Measurements from ENCODE around the gene SERPINE3.

The SERPINE3 gene

DNA sequence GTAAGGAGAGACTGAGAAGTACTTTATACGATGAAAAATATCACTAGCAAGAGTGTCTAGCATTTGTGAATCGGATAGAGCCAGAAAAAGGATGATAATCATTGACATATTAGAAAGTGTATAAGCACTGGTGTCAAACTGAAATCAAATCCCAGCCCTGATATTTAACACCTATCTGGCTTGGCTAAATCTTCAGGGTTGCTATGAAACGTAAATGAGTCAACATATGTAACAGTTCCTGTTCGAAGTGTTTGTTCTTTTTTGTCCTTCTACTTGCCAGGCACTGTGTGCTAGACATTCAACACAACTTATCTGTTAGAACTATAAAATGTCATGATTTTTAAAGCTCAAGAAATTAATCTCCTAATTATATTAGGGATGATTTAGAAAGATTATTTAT, 40.8 kb downstream of the SERPINE3 start:
- Histone ChIP-seq H3K9me3 (no peaks in the 10 kb centered on the region), H3K27ac (no peak overlapping the region), H3K4me3 (no peak overlapping the region), H3K4me2 (no peak overlapping the region), H3K4me1 (no peaks in the 10 kb centered on the region), H3K27me3 (no peaks in the 10 kb centered on the region), H3K36me3 (peaks cover 85% of the 10 kb centered on the region), H4K20me1 (no peaks in the 10 kb centered on the region), H3K9ac (no peak overlapping the region)
- TF ChIP-seq Cebpa-rat (IDR thresholded peaks at IDR 0.05) = no peak

DNA sequence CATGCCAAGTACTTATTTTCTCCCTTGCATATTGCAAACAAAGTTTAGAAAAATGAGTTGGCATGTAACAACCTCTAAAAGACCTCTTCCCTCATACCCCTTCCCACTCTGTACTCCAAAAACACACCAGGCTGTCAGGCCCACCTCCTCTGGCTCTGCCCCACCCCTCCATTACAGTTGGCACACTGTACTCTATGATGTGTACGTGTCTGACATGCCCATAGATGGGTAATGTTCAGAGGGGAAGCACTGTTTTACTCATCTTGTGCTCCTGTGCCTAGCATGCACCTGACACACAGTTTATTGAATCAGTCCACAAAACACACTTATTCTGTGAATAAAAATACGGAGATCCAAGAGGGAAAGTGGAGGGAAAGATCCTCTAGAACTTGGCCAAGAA, 45.6 kb downstream of the SERPINE3 start:
- H3K27me3 ChIP-seq = no peaks in the 10 kb centered on the region
- H3K9ac ChIP-seq = no peak overlapping the region
- H3K4me3 ChIP-seq = no peak overlapping the region
- peaks cover 8% of the 10 kb centered on the region; the same call in 1 of the 2 replicates for H4K20me1 ChIP-seq
- TF ChIP-seq Cebpa-rat (IDR thresholded peaks at IDR 0.05) = no peak
- no peak overlapping the region for H3K27ac ChIP-seq
- peaks cover 67% of the 10 kb centered on the region for H3K36me3 ChIP-seq
- no peaks in the 10 kb centered on the region for H3K9me3 ChIP-seq
- H3K4me1 ChIP-seq = no peaks in the 10 kb centered on the region
- no peak overlapping the region for H3K4me2 ChIP-seq

DNA sequence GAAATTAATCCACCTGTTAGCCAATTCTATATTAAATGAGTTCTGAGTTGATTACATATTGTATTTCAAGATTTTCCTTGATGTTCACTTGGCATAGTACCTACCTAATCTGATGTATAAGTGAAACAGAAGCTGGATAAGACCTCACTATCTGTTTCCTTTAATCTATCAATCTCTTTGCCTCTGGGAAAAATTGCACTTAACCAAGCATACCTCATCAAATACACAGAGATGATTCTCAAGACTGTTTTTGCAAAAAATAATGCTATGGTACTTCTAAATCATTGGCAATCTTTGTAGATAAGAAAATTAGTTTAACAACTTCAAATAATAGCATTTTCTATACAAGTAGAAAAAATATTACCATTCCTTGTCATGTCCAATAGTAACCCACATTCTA, 55.2 kb downstream of the SERPINE3 start:
- no peak overlapping the region for H3K4me2 ChIP-seq
- H3K4me1 ChIP-seq = peaks cover 7% of the 10 kb centered on the region; the same call in 1 of the 2 replicates
- no peak overlapping the region for H3K27ac ChIP-seq
- peaks cover 61% of the 10 kb centered on the region for H4K20me1 ChIP-seq
- no peak overlapping the region for H3K9ac ChIP-seq
- TF ChIP-seq Cebpa-rat (IDR thresholded peaks at IDR 0.05) = no peak
- H3K9me3 ChIP-seq = no peaks in the 10 kb centered on the region
- no peak overlapping the region for H3K4me3 ChIP-seq
- peaks cover 45% of the 10 kb centered on the region for H3K36me3 ChIP-seq
- no peaks in the 10 kb centered on the region for H3K27me3 ChIP-seq

DNA sequence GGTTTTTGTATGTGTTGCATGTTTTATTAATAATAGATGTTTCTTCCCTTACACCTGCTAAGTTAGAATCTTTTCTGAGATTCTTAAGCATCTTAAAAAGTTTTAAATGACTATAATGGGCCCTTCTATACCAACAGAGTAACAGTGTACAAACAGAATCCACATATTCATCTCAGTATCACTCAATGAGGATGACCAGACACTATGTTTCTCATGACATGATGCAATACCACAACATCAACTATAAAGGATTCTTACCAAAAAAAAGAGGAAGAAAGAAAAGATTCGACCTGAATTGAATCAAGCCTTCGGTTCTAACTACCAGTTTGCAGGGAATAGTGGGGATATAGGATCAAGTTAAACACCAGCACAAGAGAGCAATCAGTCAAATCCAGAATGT, 56.9 kb downstream of the SERPINE3 start:
- Histone ChIP-seq H3K36me3 (peaks cover 50% of the 10 kb centered on the region), H4K20me1 (peaks cover 66% of the 10 kb centered on the region), H3K4me1 (peaks cover 7% of the 10 kb centered on the region; the same call in 1 of the 2 replicates), H3K9me3 (no peaks in the 10 kb centered on the region), H3K4me3 (no peak overlapping the region), H3K9ac (no peak overlapping the region), H3K27me3 (no peaks in the 10 kb centered on the region), H3K27ac (no peak overlapping the region), H3K4me2 (no peak overlapping the region)
- no peak; the same call in 1 of the 2 replicates for TF ChIP-seq Cebpa-rat (IDR thresholded peaks at IDR 0.05)

DNA sequence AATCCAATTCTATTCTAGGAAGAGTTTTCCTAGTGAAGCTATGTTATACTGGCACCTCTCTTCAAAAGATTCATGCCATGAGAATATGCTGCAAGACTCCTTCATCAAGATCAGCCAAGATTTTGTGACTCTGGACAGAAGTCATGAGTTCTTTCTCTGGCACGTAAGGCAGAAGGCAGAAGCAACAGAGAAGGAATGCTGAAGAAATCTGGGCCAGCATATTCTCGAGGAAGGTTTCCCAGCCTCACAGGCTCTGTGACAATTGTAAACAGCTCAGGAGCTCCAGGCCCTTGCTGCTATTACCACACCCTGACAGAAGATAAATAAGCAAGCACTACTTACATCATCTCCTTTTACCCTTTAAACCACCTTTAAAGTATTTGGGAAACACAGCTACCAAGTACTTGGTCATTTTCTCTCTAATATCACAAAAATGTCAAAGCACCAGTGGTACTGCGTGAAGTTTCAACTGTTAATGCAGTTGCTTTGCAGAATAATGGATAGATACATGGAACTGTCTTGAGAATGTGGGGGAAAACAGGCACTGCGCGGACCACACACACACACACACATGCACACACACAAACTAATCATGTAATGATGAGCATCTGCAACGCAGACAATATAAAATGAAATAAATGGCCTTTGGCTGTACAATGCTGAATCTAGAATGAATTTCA, 57.9 kb downstream of the SERPINE3 start:
- H3K4me1 ChIP-seq = peaks cover 7% of the 10 kb centered on the region; the same call in 1 of the 2 replicates
- TF ChIP-seq Cebpa-rat (IDR thresholded peaks at IDR 0.05) = no peak
- H3K27me3 ChIP-seq = no peaks in the 10 kb centered on the region
- H3K9me3 ChIP-seq = no peaks in the 10 kb centered on the region
- no peak overlapping the region for H3K4me2 ChIP-seq
- H3K36me3 ChIP-seq = peaks cover 48% of the 10 kb centered on the region
- H3K9ac ChIP-seq = no peak overlapping the region
- H3K27ac ChIP-seq = no peak overlapping the region
- peaks cover 68% of the 10 kb centered on the region for H4K20me1 ChIP-seq
- H3K4me3 ChIP-seq = no peak overlapping the region

DNA sequence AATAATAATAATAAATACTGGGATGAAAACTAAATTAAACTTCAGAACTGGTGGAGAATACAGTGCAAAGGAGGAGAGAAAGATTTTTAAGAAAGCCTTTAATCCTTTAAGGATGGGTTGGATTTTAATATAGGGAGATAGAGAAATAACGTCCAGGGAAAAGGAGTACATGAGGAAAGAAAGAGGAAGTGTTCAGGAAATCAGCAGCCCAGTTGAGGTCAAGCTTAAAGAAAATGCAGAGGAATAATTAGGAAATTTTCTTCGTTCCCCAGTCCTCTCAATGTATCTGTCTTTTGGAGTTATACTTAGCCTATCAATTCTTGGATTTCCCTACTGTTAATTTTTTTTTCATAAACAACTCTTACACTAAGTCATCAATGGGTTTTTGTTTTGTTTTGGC, 65.7 kb downstream of the SERPINE3 start:
- H3K27me3 ChIP-seq = no peaks in the 10 kb centered on the region
- H3K4me2 ChIP-seq = no peak overlapping the region
- H3K9me3 ChIP-seq = peaks cover 5% of the 10 kb centered on the region; the same call in 1 of the 2 replicates
- H3K27ac ChIP-seq = no peak overlapping the region
- H4K20me1 ChIP-seq = peaks cover 49% of the 10 kb centered on the region; the same call in 1 of the 2 replicates
- H3K4me3 ChIP-seq = no peak overlapping the region
- peaks cover 40% of the 10 kb centered on the region for H3K36me3 ChIP-seq
- no peaks in the 10 kb centered on the region for H3K4me1 ChIP-seq
- no peak for TF ChIP-seq Cebpa-rat (IDR thresholded peaks at IDR 0.05)
- no peak overlapping the region for H3K9ac ChIP-seq

DNA sequence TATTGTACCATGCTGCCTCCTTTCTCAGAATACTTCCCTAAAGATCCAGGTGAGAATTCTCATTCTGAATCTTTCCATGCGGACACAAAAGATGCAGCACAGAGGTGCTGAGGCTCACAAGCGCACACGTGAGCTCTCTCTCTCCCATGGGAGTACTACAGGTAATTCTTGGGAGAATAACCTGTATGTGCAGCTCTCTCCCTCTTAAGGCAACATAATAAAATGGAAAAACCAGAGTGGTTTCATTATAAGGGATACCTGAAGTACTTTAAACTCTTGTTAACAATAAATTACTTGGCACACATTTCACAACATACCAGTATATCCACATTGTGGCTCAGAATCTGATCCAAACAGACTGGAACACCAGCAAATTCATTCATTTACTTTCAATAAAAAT, 72.9 kb downstream of the SERPINE3 start:
- Histone ChIP-seq H3K27me3 (no peaks in the 10 kb centered on the region), H4K20me1 (peaks cover 35% of the 10 kb centered on the region), H3K27ac (no peak overlapping the region), H3K4me3 (no peak overlapping the region), H3K9me3 (peaks cover 25% of the 10 kb centered on the region), H3K4me1 (peaks cover 8% of the 10 kb centered on the region), H3K9ac (no peak overlapping the region), H3K4me2 (no peak overlapping the region), H3K36me3 (peaks cover 66% of the 10 kb centered on the region)
- no peak for TF ChIP-seq Cebpa-rat (IDR thresholded peaks at IDR 0.05)

Data from BLaER1 (cell line).